K562 (cell line): ENCODE measurements around the gene MAPK8IP1. TPM values are rescaled to one million over a fixed set of nuclear protein-coding genes. Genes with fewer than 3 reads are reported as not detected.

Experiments
- ATAC-seq: fragments of 200-7000 bp; cut with Tn5 transposase; 3 replicates; pipeline ENCODE4 v1.9.1; 2020; ENCODE audit warnings: moderate library complexity
- BruUV-seq: library from RNA; stranded (reverse); fragments of 400-500 nt; replicated peaks from 2 replicates; lab custom pipeline; 2021; lab: Mats Ljungman, UMichigan
- CTCF ChIA-PET: fragments of 300-600 bp; formaldehyde crosslinking; extraction: SDS; loops from one replicate; lab custom pipeline; 2021; ENCODE audit warnings: low intra/inter-chr PET ratio; lab: Yijun Ruan, JAX
- POLR2A ChIA-PET: fragments of 300-600, 350-650 bp; sonication (Branson Sonifier 250); formaldehyde crosslinking; extraction: SDS; loops from one replicate; lab custom pipeline; 2021; ENCODE audit warnings: antibody characterized with exemption, inconsistent platforms; lab: Yijun Ruan, JAX
- DNase-seq, 4 experiments: peaks; one replicate each; pipeline versions ENCODE4 v3.0.0 to v3.0.0-alpha.2; 2011 to 2018; ENCODE audit warnings: low spot score in 3 of 4, mixed read lengths in 3 of 4; ENCODE audit errors: extremely low read depth in 1 of 4
- FAIRE-seq: peaks from 2 replicates; lab custom pipeline; 2011; peaks lifted over from hg19 to GRCh38; lab: Jason Lieb, UNC
- H2AFZ ChIP-seq: 2 replicates; pipeline ENCODE4 v1.6.0; 2011; ENCODE audit warnings: low read depth, low read length, control low read depth, inconsistent platforms
- H3K27ac ChIP-seq: fragments of 200-600 bp; 3 replicates; pipeline ENCODE4 v1.8.0; 2011; ENCODE audit warnings: low read depth, mild to moderate bottlenecking, control low read depth, inconsistent platforms, low read length, moderate library complexity, mixed read lengths; ENCODE audit errors: extremely low read depth
- H3K27me3 ChIP-seq, 2 experiments: fragments of 300-600 bp in 1 of 2; 2 replicates in 1 of 2; 3 replicates in 1 of 2; pipeline versions ENCODE4 v1.6.0 to v1.8.0; 2011; ENCODE audit warnings: inconsistent platforms in 2 of 2, low read length in 2 of 2, mild to moderate bottlenecking in 1 of 2, mixed read lengths in 1 of 2, moderate library complexity in 1 of 2; ENCODE audit not compliant: control insufficient read depth in 2 of 2, insufficient read depth in 2 of 2
- H3K36me3 ChIP-seq: fragments of 300-600 bp; 3 replicates; pipeline ENCODE4 v1.8.0; 2011; ENCODE audit warnings: mild to moderate bottlenecking, low read length, inconsistent platforms; ENCODE audit not compliant: control insufficient read depth, insufficient read depth
- H3K4me1 ChIP-seq, 2 experiments: fragments of 200-600 bp in 1 of 2; replicated peaks in 1 of 2; 2 replicates in 1 of 2; 3 replicates in 1 of 2; pipeline versions ENCODE4 v1.5.1 to v1.8.0; 2011; ENCODE audit warnings: inconsistent platforms in 2 of 2, low read length in 2 of 2, mild to moderate bottlenecking in 1 of 2, mixed read lengths in 1 of 2, moderate library complexity in 1 of 2; ENCODE audit not compliant: control insufficient read depth in 2 of 2, insufficient read depth in 2 of 2
- H3K4me2 ChIP-seq: 2 replicates; pipeline ENCODE4 v1.6.1; 2011; ENCODE audit warnings: low read length, control low read depth, inconsistent platforms, mixed read lengths; ENCODE audit not compliant: insufficient read depth
- H3K4me3 ChIP-seq: fragments of 200-600 bp; sonication (generic), shearing (Covaris generic); 2 replicates; pipeline ENCODE4 v1.5.1; 2016; ENCODE audit warnings: control low read depth, inconsistent platforms
- H3K79me2 ChIP-seq: fragments of 200-600 bp; 3 replicates; pipeline ENCODE4 v1.8.0; 2011; ENCODE audit warnings: low read length, inconsistent platforms; ENCODE audit not compliant: control insufficient read depth, insufficient read depth
- H3K9ac ChIP-seq, 2 experiments: 2 replicates each; pipeline versions ENCODE4 v1.6.0 to v1.6.1; 2011; ENCODE audit warnings: low read depth in 2 of 2, low read length in 2 of 2, control low read depth in 1 of 2, inconsistent platforms in 1 of 2, mild to moderate bottlenecking in 1 of 2, mixed read lengths in 1 of 2; ENCODE audit not compliant: insufficient read depth in 1 of 2
- H3K9me1 ChIP-seq: one replicate; pipeline ENCODE4 v1.6.0; 2011; ENCODE audit warnings: inconsistent platforms, mild to moderate bottlenecking, low read length, moderate library complexity; ENCODE audit not compliant: control insufficient read depth, insufficient read depth
- H3K9me3 ChIP-seq: replicated peaks from 2 replicates; pipeline ENCODE4 v1.5.1; 2011; ENCODE audit warnings: low read depth, low read length, inconsistent platforms; ENCODE audit not compliant: control insufficient read depth, insufficient read depth
- H4K20me1 ChIP-seq: replicated peaks from 2 replicates; pipeline ENCODE4 v1.6.1; 2011; ENCODE audit warnings: low read length, inconsistent platforms, mixed read lengths; ENCODE audit not compliant: control insufficient read depth, insufficient read depth
- MGA ChIP-seq: fragments of 450-650 bp; IDR thresholded peaks from 2 replicates; pipeline ENCODE4 v1.6.1; 2016; ENCODE audit warnings: mild to moderate bottlenecking, moderate library complexity
- ZNF197 ChIP-seq: fragments of 200-800 bp; sonication (Bioruptor generic); IDR thresholded peaks from 2 replicates; pipeline ENCODE4 v1.6.1; 2016; ENCODE audit warnings: low read depth, missing genetic modification characterization, missing compliant biosample characterization
- WGBS: fragments of 100-300 bp; shearing (Covaris generic); methylation state at CpG from one replicate; pipeline ENCODE4 v1.1.6; 2016; ENCODE audit warnings: low coverage, mixed read lengths; ENCODE audit not compliant: insufficient coverage; ENCODE audit errors: missing lambda C conversion rate; 5-methylcytosine and 5-hydroxymethylcytosine counted together
- in situ Hi-C: fragments of 300-500 bp; cut with MboI; formaldehyde crosslinking; loops from 4 replicates; pipeline ENCODE4 v1.15.0; 2018; ENCODE audit warnings: inconsistent platforms, mixed read lengths
- intact Hi-C: fragments of 100-400 bp; cut with micrococcal nuclease; formaldehyde crosslinking; loops from 2 replicates; pipeline ENCODE4 v1.14.2; 2022
- polyA plus RNA-seq, 8 experiments: library from polyadenylated mRNA; depleted of rRNA in 4 of 8; stranded (reverse) in 5 of 8; unstranded in 3 of 8; fragments of >200 nt; fragmentation: Nextera tagmentation in 2 of 8; fragmentation: Illumina TruSeq in 1 of 8; extraction: Ambion mirVana in 2 of 8; extraction: Trizol in 1 of 8; gene quantifications; 2 replicates each; pipeline versions ENCODE4 v1.2.1 to v1.2.3, GENCODE V29; 2011 to 2014; ENCODE audit warnings: inconsistent platforms in 1 of 8, missing spikeins in 1 of 8
- total RNA-seq, 7 experiments: library from RNA; depleted of rRNA in 6 of 7; stranded (reverse); fragments of >200 nt in 6 of 7; fragmentation: Illumina TruSeq in 2 of 7; extraction: Trizol in 2 of 7; gene quantifications; 2 replicates each; pipeline versions ENCODE4 v1.2.1 to v1.2.3, GENCODE V29; 2011 to 2021; ENCODE audit warnings: low replicate concordance in 1 of 7

The MAPK8IP1 gene
- total and polyA plus RNA-seq, 9 of the 15 experiments (the other 6 are each of a cell fraction or from before 2014, with no cell fraction given): 0.13 to 6.9 (median 2.5) TPM

- no peak for FAIRE-seq
- H3K4me2 ChIP-seq: no peak overlapping the region
These were observed 34.2 kb upstream of the MAPK8IP1 start for GRCh38 chr11:45851228-45851627.

More at GRCh38 chr11:45851228-45851627, 34.2 kb upstream of the MAPK8IP1 start:
- H3K9me1 ChIP-seq: no peaks in the 10 kb centered on the region
- H3K36me3 ChIP-seq: peaks cover 29% of the 10 kb centered on the region; the same call in 2 of the 3 replicates
- POLR2A ChIA-PET: interaction anchor here (0.6 to 1.2 kb wide), 4 partner anchors 9 to 89 kb away, joined by 3 to 4 read pairs (median 3); no protein-coding TSS in a partner anchor
- H3K4me3 ChIP-seq: no peak overlapping the region
- DNase-seq (no peak), ATAC-seq (no peak)
- WGBS: 90% methylated on average over 2 of the region's 2 CpGs
- peaks cover 73% of the 10 kb centered on the region for H3K79me2 ChIP-seq
- no peak overlapping the region for H3K9ac ChIP-seq
- no TSS peak for BruUV-seq
- in situ Hi-C loops (no loop called here), intact Hi-C loops (loop anchor here (5.0 kb wide), 1 partner anchor 79 kb away; no protein-coding TSS in a partner anchor)
- H3K9me3 ChIP-seq: no peaks in the 10 kb centered on the region
- TF ChIP-seq MGA (no peak), ZNF197 (CRISPR knock-in tag) (no peak)
- CTCF ChIA-PET: interaction anchor here (0.6 kb wide), 1 partner anchor 129 kb away, joined by 3 read pairs; no protein-coding TSS in a partner anchor
- no peaks in the 10 kb centered on the region for H3K27me3 ChIP-seq
- peaks cover 14 to 15% of the 10 kb centered on the region in 2 experiments for H3K4me1 ChIP-seq
- H4K20me1 ChIP-seq: peaks cover 29% of the 10 kb centered on the region
- no peak overlapping the region for H2AFZ ChIP-seq
- H3K27ac ChIP-seq: no peak overlapping the region
